ENCODE measurements around the gene SLC16A1.

SLC16A1 gene

GRCh38 chr1:112929979-112930378 lies 26.0 kb downstream of the SLC16A1 start:
- Histone ChIP-seq H3K36me3 (ENCODE audit: control insufficient read depth in 5 of 5, insufficient read depth in 5 of 5, low read length in 5 of 5) (peaks cover 0 to 13% (median 2%) of the 10 kb centered on the region in 5 donors), H3K4me3 (ENCODE audit: low read depth in 1 of 5, low read length in 5 of 5) (no peak overlapping the region), H3K9me3 (ENCODE audit: control insufficient read depth in 5 of 5, low read length in 5 of 5) (no peaks in the 10 kb centered on the region), H3K9ac (ENCODE audit: low read length in 5 of 5) (no peak overlapping the region), H3K27ac (ENCODE audit: low read depth, low read length) (no peak overlapping the region), H3K4me1 (ENCODE audit: control insufficient read depth in 5 of 5, insufficient read depth in 5 of 5, low read length in 5 of 5) (peaks cover 0 to 3% (median 0%) of the 10 kb centered on the region in 5 donors), H3K27me3 (ENCODE audit: control insufficient read depth in 5 of 5, insufficient read depth in 4 of 5, low read length in 5 of 5) (no peaks in the 10 kb centered on the region)

GRCh38 chr1:112927462-112927990 lies 28.5 kb downstream of the SLC16A1 start:
- H3K9me3 ChIP-seq (ENCODE audit: control insufficient read depth in 5 of 5, low read length in 5 of 5), result no peaks in the 10 kb centered on the region
- no peak overlapping the region for H3K27ac ChIP-seq (ENCODE audit: low read depth, low read length)
- H3K27me3 ChIP-seq (ENCODE audit: control insufficient read depth in 5 of 5, insufficient read depth in 4 of 5, low read length in 5 of 5), result no peaks in the 10 kb centered on the region
- no peak overlapping the region for H3K4me3 ChIP-seq (ENCODE audit: low read depth in 1 of 5, low read length in 5 of 5)
- H3K36me3 ChIP-seq (ENCODE audit: control insufficient read depth in 5 of 5, insufficient read depth in 5 of 5, low read length in 5 of 5), result peaks cover 0 to 18% (median 9%) of the 10 kb centered on the region in 5 donors
- peaks cover 0 to 5% (median 0%) of the 10 kb centered on the region in 5 donors for H3K4me1 ChIP-seq (ENCODE audit: control insufficient read depth in 5 of 5, insufficient read depth in 5 of 5, low read length in 5 of 5)
- no peak overlapping the region for H3K9ac ChIP-seq (ENCODE audit: low read length in 5 of 5)

- no peaks in the 10 kb centered on the region for H3K27me3 ChIP-seq (ENCODE audit: control insufficient read depth in 5 of 5, insufficient read depth in 4 of 5, low read length in 5 of 5)
- H3K4me1 ChIP-seq (ENCODE audit: control insufficient read depth in 5 of 5, insufficient read depth in 5 of 5, low read length in 5 of 5), result peaks cover 0 to 5% (median 0%) of the 10 kb centered on the region in 5 donors
- H3K4me3 ChIP-seq (ENCODE audit: low read depth in 1 of 5, low read length in 5 of 5), result no peak overlapping the region
- H3K9ac ChIP-seq (ENCODE audit: low read length in 5 of 5), result no peak overlapping the region
- no peaks in the 10 kb centered on the region for H3K9me3 ChIP-seq (ENCODE audit: control insufficient read depth in 5 of 5, low read length in 5 of 5)
- peaks cover 0 to 18% (median 9%) of the 10 kb centered on the region in 5 donors for H3K36me3 ChIP-seq (ENCODE audit: control insufficient read depth in 5 of 5, insufficient read depth in 5 of 5, low read length in 5 of 5)
- H3K27ac ChIP-seq (ENCODE audit: low read depth, low read length), result no peak overlapping the region
Measured at GRCh38 chr1:112926858-112927257, 29.1 kb downstream of the SLC16A1 start.

- Histone ChIP-seq H3K27ac (ENCODE audit: low read depth, low read length) (no peak overlapping the region), H3K27me3 (ENCODE audit: control insufficient read depth in 5 of 5, insufficient read depth in 4 of 5, low read length in 5 of 5) (no peaks in the 10 kb centered on the region), H3K9ac (ENCODE audit: low read length in 5 of 5) (no peak overlapping the region), H3K36me3 (ENCODE audit: control insufficient read depth in 5 of 5, insufficient read depth in 5 of 5, low read length in 5 of 5) (peaks cover 0 to 18% (median 9%) of the 10 kb centered on the region in 5 donors), H3K4me3 (ENCODE audit: low read depth in 1 of 5, low read length in 5 of 5) (no peak overlapping the region), H3K4me1 (ENCODE audit: control insufficient read depth in 5 of 5, insufficient read depth in 5 of 5, low read length in 5 of 5) (peaks cover 0 to 5% (median 0%) of the 10 kb centered on the region in 5 donors), H3K9me3 (ENCODE audit: control insufficient read depth in 5 of 5, low read length in 5 of 5) (no peaks in the 10 kb centered on the region)
Measured at GRCh38 chr1:112925015-112925414, 31.0 kb downstream of the SLC16A1 start.

GRCh38 chr1:112923959-112924349 lies 32.0 kb downstream of the SLC16A1 start:
- no peak overlapping the region for H3K4me3 ChIP-seq (ENCODE audit: low read depth in 1 of 5, low read length in 5 of 5)
- no peak overlapping the region for H3K9ac ChIP-seq (ENCODE audit: low read length in 5 of 5)
- peaks cover 0 to 17% (median 9%) of the 10 kb centered on the region in 5 donors for H3K36me3 ChIP-seq (ENCODE audit: control insufficient read depth in 5 of 5, insufficient read depth in 5 of 5, low read length in 5 of 5)
- no peak overlapping the region for H3K27ac ChIP-seq (ENCODE audit: low read depth, low read length)
- no peaks in the 10 kb centered on the region for H3K27me3 ChIP-seq (ENCODE audit: control insufficient read depth in 5 of 5, insufficient read depth in 4 of 5, low read length in 5 of 5)
- peaks cover 0 to 5% (median 0%) of the 10 kb centered on the region in 5 donors for H3K4me1 ChIP-seq (ENCODE audit: control insufficient read depth in 5 of 5, insufficient read depth in 5 of 5, low read length in 5 of 5)
- H3K9me3 ChIP-seq (ENCODE audit: control insufficient read depth in 5 of 5, low read length in 5 of 5), result no peaks in the 10 kb centered on the region

- Histone ChIP-seq H3K9ac (ENCODE audit: low read length in 5 of 5) (no peak overlapping the region), H3K4me3 (ENCODE audit: low read depth in 1 of 5, low read length in 5 of 5) (no peak overlapping the region), H3K4me1 (ENCODE audit: control insufficient read depth in 5 of 5, insufficient read depth in 5 of 5, low read length in 5 of 5) (peaks cover 0 to 5% (median 0%) of the 10 kb centered on the region in 5 donors), H3K27me3 (ENCODE audit: control insufficient read depth in 5 of 5, insufficient read depth in 4 of 5, low read length in 5 of 5) (no peaks in the 10 kb centered on the region), H3K36me3 (ENCODE audit: control insufficient read depth in 5 of 5, insufficient read depth in 5 of 5, low read length in 5 of 5) (peaks cover 0 to 15% (median 9%) of the 10 kb centered on the region in 5 donors), H3K27ac (ENCODE audit: low read depth, low read length) (no peak overlapping the region), H3K9me3 (ENCODE audit: control insufficient read depth in 5 of 5, low read length in 5 of 5) (no peaks in the 10 kb centered on the region)
Measured at GRCh38 chr1:112923234-112923958, 32.6 kb downstream of the SLC16A1 start.

- H3K9ac ChIP-seq (ENCODE audit: low read length in 5 of 5), result no peak overlapping the region
- H3K27ac ChIP-seq (ENCODE audit: low read depth, low read length), result no peak overlapping the region
- no peak overlapping the region for H3K4me3 ChIP-seq (ENCODE audit: low read depth in 1 of 5, low read length in 5 of 5)
- H3K4me1 ChIP-seq (ENCODE audit: control insufficient read depth in 5 of 5, insufficient read depth in 5 of 5, low read length in 5 of 5), result peaks cover 0 to 2% (median 0%) of the 10 kb centered on the region in 5 donors
- H3K9me3 ChIP-seq (ENCODE audit: control insufficient read depth in 5 of 5, low read length in 5 of 5), result no peaks in the 10 kb centered on the region
- peaks cover 0 to 5% (median 2%) of the 10 kb centered on the region in 5 donors for H3K36me3 ChIP-seq (ENCODE audit: control insufficient read depth in 5 of 5, insufficient read depth in 5 of 5, low read length in 5 of 5)
- no peaks in the 10 kb centered on the region for H3K27me3 ChIP-seq (ENCODE audit: control insufficient read depth in 5 of 5, insufficient read depth in 4 of 5, low read length in 5 of 5)
Measured at GRCh38 chr1:112911506-112912220, 44.3 kb downstream of the SLC16A1 start.

- Histone ChIP-seq H3K4me3 (ENCODE audit: low read depth in 1 of 5, low read length in 5 of 5) (no peak overlapping the region), H3K4me1 (ENCODE audit: control insufficient read depth in 5 of 5, insufficient read depth in 5 of 5, low read length in 5 of 5) (peaks cover 3 to 20% (median 11%) of the 10 kb centered on the region in 5 donors), H3K27me3 (ENCODE audit: control insufficient read depth in 5 of 5, insufficient read depth in 4 of 5, low read length in 5 of 5) (no peaks in the 10 kb centered on the region)
Measured at GRCh38 chr1:112909847-112910246, 46.1 kb downstream of the SLC16A1 start.

GRCh38 chr1:112906150-112906698 lies 49.8 kb downstream of the SLC16A1 start:
- Histone ChIP-seq H3K4me1 (ENCODE audit: control insufficient read depth in 5 of 5, insufficient read depth in 5 of 5, low read length in 5 of 5) (peaks cover 3 to 25% (median 11%) of the 10 kb centered on the region in 5 donors), H3K27me3 (ENCODE audit: control insufficient read depth in 5 of 5, insufficient read depth in 4 of 5, low read length in 5 of 5) (no peaks in the 10 kb centered on the region), H3K27ac (ENCODE audit: low read depth, low read length) (no peak overlapping the region), H3K9me3 (ENCODE audit: control insufficient read depth in 5 of 5, low read length in 5 of 5) (no peaks in the 10 kb centered on the region), H3K36me3 (ENCODE audit: control insufficient read depth in 5 of 5, insufficient read depth in 5 of 5, low read length in 5 of 5) (no peaks in the 10 kb centered on the region), H3K4me3 (ENCODE audit: low read depth in 1 of 5, low read length in 5 of 5) (peak overlapping the region in 2 of 5 donors; percentile 3 to 10), H3K9ac (ENCODE audit: low read length in 5 of 5) (no peak overlapping the region)

More at GRCh38 chr1:112909847-112910246, 46.1 kb downstream of the SLC16A1 start:
- Histone ChIP-seq H3K9me3 (ENCODE audit: control insufficient read depth in 5 of 5, low read length in 5 of 5) (no peaks in the 10 kb centered on the region), H3K36me3 (ENCODE audit: control insufficient read depth in 5 of 5, insufficient read depth in 5 of 5, low read length in 5 of 5) (peaks cover 0 to 3% (median 0%) of the 10 kb centered on the region in 5 donors), H3K9ac (ENCODE audit: low read length in 5 of 5) (no peak overlapping the region), H3K27ac (ENCODE audit: low read depth, low read length) (no peak overlapping the region)
